Measurements from ENCODE around the gene RABL3.
"Not testable (repeated sequence)": the region's sequence is repeated elsewhere in the genome, so short reads cannot be mapped to it uniquely, and the experiment has no call there.

The RABL3 gene

GRCh38 chr3:120743556-120744195 is 1.4 kb upstream of the RABL3 start:
- DNase-seq, result no peak

GRCh38 chr3:120742849-120743365 is 591 bp upstream of the RABL3 start:
- DNase-seq, result peak; percentile 33

DNA sequence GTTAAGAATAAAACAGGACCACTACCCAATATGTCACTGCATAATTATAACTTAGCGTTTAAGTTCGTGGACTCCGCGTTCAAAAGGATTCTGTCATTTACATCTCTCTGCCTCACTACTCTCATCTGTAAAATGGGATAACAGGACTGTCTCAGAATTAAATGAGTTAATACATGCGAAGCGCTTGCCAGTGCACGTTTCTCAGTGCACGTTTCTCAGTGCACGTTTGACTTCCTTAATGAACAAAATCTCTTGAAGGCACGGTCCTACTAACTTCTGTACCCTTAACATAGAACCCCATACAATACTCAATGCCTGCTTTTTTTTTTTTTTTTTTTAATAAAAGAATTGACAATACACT is 499 bp downstream of the RABL3 start:
- DNase-seq, result peak; percentile 53

DNA sequence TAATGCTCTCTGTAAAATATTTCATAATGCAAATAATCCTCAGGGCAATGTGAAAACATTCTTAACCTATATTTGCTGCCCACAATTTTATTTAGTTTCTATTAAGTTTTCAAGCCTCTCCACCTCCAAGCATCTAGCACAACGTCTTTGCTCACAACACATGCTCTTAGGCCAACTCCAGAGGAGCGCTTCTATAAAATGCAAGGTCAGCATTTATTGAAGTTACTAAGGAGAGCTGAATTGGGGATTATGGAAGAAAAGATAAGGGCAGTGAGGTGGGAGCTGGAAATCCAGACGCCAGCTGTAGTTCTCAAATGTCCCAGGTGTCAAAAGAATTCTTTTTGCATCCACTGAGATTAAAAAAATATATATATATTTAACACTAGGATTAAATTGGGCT is 996 bp downstream of the RABL3 start:
- DNase-seq, result no peak

DNA sequence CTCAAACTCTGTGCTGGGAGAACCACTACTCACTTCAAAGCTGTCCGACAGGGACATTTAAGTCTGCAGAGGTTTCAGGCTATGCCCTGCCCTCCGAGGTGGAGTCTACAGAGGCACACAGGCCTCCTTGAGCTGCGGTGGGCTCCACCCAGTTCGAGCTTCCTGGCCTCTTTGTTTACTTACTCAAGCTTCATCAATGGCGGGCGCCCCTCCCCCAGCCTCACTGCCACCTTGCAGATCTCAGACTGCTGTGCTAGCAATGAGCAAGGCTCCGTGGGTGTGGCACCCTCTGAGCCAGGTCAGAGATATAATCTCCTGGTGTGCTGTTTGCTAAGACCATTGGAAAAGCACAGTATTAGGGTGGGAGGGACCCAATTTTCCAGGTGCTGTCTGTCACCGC is 4.3 kb downstream of the RABL3 start:
- DNase-seq, result not testable (repeated sequence)

- DNase-seq, result no peak
These were observed 11.5 kb downstream of the RABL3 start for GRCh38 chr3:120730576-120731542.

- no peak for DNase-seq
These were observed 15.5 kb downstream of the RABL3 start for GRCh38 chr3:120726791-120727190.

DNA sequence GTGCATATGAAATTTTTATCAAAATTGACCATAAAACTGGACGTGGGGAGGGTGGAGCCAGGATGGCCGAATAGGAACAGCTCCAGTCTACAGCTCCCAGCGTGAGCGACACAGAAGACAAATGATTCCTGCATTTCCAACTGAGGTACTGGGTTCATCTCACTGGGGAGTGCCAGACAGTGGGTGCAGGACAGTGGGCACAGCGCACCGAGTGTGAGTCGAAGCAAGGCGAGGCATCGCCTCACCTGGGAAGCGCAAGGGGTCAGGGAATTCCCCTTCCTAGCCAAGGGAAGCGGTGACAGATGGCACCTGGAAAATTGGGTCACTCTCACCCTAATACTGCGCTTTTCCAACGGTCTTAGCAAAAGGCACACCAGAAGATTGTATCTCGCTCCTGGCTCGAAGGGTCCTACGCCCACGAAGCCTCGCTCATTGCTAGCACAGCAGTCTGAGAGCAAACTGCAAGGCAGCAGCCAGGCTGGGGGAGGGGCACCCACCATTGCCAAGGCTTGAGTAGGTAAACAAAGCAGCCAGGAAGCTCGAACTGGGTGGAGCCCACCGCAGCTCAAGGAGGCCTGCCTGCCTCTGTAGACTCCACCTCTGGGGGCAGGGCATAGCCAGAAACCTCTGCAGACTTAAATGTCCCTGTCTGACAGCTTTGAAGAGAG is 23.0 kb downstream of the RABL3 start:
- not testable (repeated sequence) for DNase-seq

- DNase-seq, result no peak
These were observed 29.1 kb downstream of the RABL3 start for GRCh38 chr3:120713262-120713661.

DNA sequence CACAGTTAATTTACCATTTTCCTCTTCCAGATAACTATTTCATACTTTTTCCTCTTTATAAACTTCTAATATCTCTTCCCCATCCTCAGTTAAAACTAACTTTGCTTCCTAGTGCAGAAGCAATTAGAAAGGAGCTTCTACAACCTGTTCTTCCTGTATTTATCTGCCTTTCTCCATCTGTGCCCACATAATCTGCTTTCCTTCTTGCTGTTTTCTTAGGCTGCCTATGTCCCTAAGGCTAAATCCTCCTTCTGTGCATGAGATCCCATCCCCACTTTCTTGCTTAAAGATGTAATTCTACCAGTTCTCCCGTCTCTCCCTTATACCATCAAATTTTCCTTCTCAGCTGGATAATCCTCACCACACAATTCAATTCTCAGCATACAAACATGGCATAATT is 31.9 kb downstream of the RABL3 start:
- DNase-seq, result no peak

DNA sequence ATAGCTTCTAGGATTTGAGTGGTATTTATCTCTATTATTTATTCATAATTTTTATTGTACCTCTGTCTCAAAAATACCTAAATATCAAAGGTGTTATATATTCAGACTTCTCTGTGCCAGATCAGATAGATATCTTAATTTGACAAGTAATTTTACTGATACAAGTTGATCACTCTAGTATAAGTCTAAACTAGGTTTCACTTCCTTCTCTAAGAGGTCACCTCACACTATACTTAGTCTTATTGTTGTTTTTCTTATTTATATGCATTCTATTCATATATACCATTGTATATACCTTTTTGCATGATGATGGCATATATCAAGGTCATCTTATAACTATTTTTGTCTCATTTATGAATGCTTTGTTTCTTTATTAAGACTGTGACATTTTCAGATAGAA is 33.9 kb downstream of the RABL3 start:
- DNase-seq, result no peak

GRCh38 chr3:120706950-120707349 is 35.4 kb downstream of the RABL3 start:
- DNase-seq, result no peak

DNA sequence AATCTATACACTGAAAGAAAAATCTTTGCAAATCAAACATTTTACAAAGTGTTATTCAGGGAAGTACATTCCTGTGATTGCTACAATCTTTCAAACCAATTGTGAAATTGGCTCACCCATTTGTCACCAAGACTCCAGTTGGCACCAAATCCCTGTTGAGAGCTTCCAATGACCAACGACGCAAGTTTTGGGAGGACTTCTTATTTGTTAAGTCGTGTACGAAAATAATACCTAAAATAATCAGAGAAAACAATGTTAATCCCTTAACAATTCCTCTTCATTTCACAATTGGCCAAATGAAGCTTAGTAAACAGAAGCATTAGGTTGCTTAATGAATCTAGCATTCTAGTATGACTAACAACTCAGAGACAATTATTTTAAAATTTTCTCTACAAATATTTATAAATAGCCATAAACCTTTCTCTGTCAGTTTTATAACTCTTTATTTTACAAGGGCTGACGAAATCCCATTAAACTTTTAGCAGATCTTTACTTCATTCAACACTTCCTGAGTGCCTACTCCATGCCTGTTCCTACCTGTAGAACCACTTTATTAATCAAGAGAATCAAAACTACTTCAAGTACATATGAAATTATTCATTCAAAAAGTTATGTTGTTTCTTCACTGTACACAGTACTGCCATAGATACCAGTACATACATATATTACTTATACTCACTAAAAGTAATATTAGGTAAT is 36.3 kb downstream of the RABL3 start:
- no peak for DNase-seq

DNA sequence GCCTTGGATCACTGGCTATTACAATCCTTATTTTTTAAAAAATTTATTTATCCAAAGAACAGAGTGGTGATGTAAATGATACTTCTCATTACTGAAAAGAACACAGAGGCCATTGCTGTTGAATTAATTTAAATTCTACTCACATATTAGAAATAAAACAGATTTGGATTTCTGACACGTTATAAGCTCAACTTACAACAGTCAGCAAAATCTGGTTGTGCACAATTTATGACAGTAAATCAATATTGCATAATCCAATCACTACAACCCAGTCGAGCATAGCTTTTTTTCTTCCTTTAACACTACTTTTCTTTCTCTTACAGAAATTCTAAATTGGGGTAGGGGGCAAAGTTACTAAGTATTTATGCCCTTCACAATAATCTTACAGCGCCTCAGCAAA is 43.0 kb downstream of the RABL3 start:
- DNase-seq, result no peak

- no peak for DNase-seq
These were observed 48.7 kb downstream of the RABL3 start for GRCh38 chr3:120693439-120694171.

DNA sequence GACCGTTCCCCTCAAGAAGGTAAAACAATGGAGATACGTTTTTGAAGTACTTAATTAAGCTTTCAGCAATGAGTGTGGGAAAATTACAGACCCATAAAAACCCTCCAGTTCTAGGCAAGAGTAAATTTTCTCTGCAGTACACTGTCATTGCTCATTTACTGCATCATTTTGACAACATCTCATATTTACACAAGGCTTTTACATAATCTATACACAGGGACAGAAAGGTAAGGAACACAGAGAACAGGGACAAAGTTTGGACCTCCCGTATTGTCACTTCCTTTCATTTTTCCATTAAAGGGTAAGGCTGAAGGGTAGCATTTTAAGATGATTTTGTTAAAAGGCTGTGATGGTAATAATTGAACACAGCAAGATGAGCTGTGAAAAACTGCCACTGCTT is 52.9 kb downstream of the RABL3 start:
- DNase-seq, result no peak

GRCh38 chr3:120688121-120688520 is 54.2 kb downstream of the RABL3 start:
- DNase-seq, result peak; percentile 91

DNA sequence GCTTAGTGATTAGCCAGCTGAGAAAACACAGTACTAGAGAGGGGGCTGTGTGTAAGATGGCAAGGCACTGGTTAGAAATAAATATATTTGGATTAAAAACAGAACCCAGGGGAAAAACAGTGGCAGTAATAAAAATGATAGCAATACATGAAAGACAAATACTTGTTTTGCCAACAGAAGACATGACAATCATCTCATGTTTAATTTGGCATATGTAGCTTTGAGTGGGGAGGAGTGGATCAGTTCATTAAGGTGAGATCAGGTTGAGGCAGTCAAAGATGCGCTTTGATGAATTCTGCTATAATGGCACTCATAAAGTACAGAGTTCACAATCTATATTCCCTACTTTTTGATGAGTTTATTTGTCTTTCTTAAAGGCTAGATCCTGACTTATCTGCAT is 56.9 kb downstream of the RABL3 start:
- DNase-seq, result no peak

DNA sequence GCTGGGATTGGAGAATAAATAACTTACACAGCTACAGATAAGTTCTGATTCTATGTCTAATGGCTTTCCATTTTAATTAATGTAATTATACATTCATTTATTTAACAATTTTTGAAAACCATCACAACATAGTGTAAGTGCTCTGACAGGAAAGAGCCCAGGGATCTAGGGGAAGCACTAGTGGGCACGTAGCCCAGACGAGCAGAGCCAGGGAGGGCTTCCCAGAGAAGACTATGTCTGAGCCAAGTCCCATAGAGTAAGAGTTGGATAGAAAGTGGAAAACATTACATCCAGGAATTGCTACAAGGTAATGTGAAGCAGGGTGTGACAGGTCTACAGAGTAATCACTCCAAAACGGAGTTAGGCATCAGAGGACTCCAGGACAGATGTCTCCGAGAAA is 57.4 kb downstream of the RABL3 start:
- no peak for DNase-seq

DNA sequence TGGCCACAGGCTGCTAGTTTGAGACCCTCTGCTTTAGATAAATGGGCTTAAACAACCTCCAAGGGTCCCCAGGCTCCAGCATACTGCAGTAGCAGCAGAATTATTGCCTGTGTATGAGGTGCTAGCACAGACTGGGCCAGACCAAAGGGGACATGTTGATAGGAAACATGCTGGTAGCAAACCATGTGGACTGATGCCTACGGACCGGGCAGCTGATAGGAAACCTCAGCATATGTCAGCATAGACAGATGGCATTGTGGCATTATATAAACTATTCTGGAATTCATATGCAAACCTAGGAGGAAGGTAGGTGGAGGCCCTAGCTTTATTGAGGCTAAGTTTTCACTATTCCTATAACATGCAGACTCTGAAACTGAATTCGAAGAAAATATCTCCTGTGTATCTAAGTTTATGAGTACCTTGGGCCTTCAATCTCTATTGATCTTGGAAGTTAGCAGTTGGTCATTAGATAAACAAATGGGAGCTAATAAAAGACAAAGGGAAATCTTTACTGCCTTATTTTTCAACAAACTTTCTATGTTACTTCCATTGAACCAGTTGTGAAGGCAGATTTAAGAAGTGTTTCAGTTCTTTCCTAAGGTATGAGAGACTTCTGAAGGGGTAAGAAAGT is 58.5 kb downstream of the RABL3 start:
- no peak for DNase-seq

- no peak for DNase-seq
These were observed 59.1 kb downstream of the RABL3 start for GRCh38 chr3:120683213-120683612.

Measured in suppressor macrophage treated with lipopolysaccharide for 4 hours (primary cell).